AG04449 (cell line): ENCODE results near the gene INTS1.

Source experiments
- CTCF ChIA-PET: fragments of 350-600 bp; formaldehyde crosslinking; extraction: SDS; loops from one replicate; lab custom pipeline; 2021; ENCODE audit warnings: antibody characterized with exemption; lab: Yijun Ruan, JAX
- POLR2A ChIA-PET: fragments of 400-600, 350-600 bp; formaldehyde crosslinking; extraction: SDS; loops from one replicate; lab custom pipeline; 2020; ENCODE audit warnings: antibody characterized with exemption, inconsistent platforms; lab: Yijun Ruan, JAX
- DNase-seq: peaks from one replicate; pipeline ENCODE4 v3.0.0-alpha.2; 2010; ENCODE audit warnings: low read depth, low spot score
- H3K4me3 ChIP-seq: 2 replicates; pipeline ENCODE4 v1.5.1; 2011; ENCODE audit warnings: low read depth, mild to moderate bottlenecking, control low read depth, low read length
- CTCF ChIP-seq: IDR thresholded peaks from one replicate; pipeline ENCODE4 v1.5.1; 2011; ENCODE audit warnings: mild to moderate bottlenecking, moderate library complexity, low read length, control low read depth, inconsistent platforms; ENCODE audit not compliant: insufficient read depth; ENCODE audit errors: missing control alignments

The INTS1 gene

GRCh38 chr7:1546274-1546908 lies 42.2 kb upstream of the INTS1 start:
- ChIA-PET POLR2A (no interaction called here), CTCF (no interaction called here)
- no peak for TF ChIP-seq CTCF
- no peak for DNase-seq
- no peak overlapping the region for H3K4me3 ChIP-seq

- DNase-seq = no peak
- H3K4me3 ChIP-seq = no peak overlapping the region
- POLR2A ChIA-PET = no interaction called here
- TF ChIP-seq CTCF = no peak
- CTCF ChIA-PET = no interaction called here
Observed at GRCh38 chr7:1545417-1546246, 41.4 kb upstream of the INTS1 start.

GRCh38 chr7:1544896-1545416 lies 40.8 kb upstream of the INTS1 start:
- TF ChIP-seq CTCF = no peak
- ChIA-PET POLR2A (no interaction called here), CTCF (no interaction called here)
- no peak for DNase-seq
- no peak overlapping the region for H3K4me3 ChIP-seq

GRCh38 chr7:1544178-1544895 lies 40.1 kb upstream of the INTS1 start:
- no peak for TF ChIP-seq CTCF
- ChIA-PET POLR2A (no interaction called here), CTCF (interaction anchor here (2.3 kb wide), 1 partner anchor 11 kb away, joined by 8 read pairs; the partner anchor contains the start of gene TMEM184A)
- DNase-seq = no peak
- H3K4me3 ChIP-seq = no peak overlapping the region

GRCh38 chr7:1543826-1544177 lies 39.6 kb upstream of the INTS1 start:
- DNase-seq = no peak
- TF ChIP-seq CTCF = no peak
- no peak overlapping the region for H3K4me3 ChIP-seq
- CTCF ChIA-PET = interaction anchor here (2.3 kb wide), 1 partner anchor 12 kb away, joined by 8 read pairs; the partner anchor contains the start of gene TMEM184A
- POLR2A ChIA-PET = interaction anchor here (0.6 kb wide), 1 partner anchor 95 kb away, joined by 3 read pairs; no protein-coding TSS in a partner anchor
